ENCODE data around the gene FHIP1A. TPM values are rescaled to one million over a fixed set of nuclear protein-coding genes. Genes with fewer than 3 reads are reported as not detected.

FHIP1A gene
- total and polyA plus RNA-seq, 2 of the 8 experiments (the other 6 are each of a cell fraction or from before 2014, with no cell fraction given) = 17.9 to 75.2 TPM

DNA sequence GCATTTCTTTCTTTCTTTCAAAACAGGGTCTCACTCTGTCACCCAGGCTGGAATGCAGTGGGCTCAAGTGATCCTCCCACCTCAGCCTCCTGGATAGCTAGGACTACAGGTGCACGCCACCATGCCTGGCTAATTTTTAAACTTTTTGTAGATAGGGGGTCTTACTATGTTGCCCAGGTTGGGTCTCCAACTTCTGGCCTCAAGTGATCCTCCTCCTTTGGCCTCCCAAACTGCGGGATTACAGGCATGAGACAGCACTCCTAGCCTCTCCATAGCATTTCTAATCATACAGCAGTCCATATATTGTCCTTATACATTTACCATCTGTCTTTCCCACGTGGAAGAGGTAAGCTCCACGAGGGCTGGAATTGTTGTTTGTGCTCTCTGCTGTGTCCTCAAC is 2.0 kb upstream of the FHIP1A start (continued):
- TF ChIP-seq RFX5 (IDR thresholded peaks at IDR 0.05; ENCODE audit: borderline replicate concordance, low read depth, low read length) (no peak), CBX8 (IDR thresholded peaks at IDR 0.05; ENCODE audit: borderline replicate concordance, low read depth, low read length) (no peak)

Measured in H1 (cell line).